ENCODE data around the gene AGPAT1.

GRCh38 chr6:32192608-32193039, 16.7 kb upstream of the AGPAT1 start, which contains the start of gene GPSM3:
- TF ChIP-seq, protein P1, sequence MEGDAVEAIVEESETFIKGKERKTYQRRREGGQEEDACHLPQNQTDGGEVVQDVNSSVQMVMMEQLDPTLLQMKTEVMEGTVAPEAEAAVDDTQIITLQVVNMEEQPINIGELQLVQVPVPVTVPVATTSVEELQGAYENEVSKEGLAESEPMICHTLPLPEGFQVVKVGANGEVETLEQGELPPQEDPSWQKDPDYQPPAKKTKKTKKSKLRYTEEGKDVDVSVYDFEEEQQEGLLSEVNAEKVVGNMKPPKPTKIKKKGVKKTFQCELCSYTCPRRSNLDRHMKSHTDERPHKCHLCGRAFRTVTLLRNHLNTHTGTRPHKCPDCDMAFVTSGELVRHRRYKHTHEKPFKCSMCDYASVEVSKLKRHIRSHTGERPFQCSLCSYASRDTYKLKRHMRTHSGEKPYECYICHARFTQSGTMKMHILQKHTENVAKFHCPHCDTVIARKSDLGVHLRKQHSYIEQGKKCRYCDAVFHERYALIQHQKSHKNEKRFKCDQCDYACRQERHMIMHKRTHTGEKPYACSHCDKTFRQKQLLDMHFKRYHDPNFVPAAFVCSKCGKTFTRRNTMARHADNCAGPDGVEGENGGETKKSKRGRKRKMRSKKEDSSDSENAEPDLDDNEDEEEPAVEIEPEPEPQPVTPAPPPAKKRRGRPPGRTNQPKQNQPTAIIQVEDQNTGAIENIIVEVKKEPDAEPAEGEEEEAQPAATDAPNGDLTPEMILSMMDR (IDR thresholded peaks at IDR 0.05; ENCODE audit: control extremely low read depth in 1 of 3, insufficient read depth in 1 of 3, low read depth in 1 of 3, low read length in 3 of 3): no peak
- TF ChIP-seq POLR2A (IDR thresholded peaks at IDR 0.05; ENCODE audit: control extremely low read depth in 1 of 2, low read depth in 2 of 2, low read length in 2 of 2) (no peak), EZH2 (IDR thresholded peaks at IDR 0.05; ENCODE audit: low read depth, low read length, severe bottlenecking) (no peak), EP300 (IDR thresholded peaks at IDR 0.05; ENCODE audit: borderline replicate concordance in 1 of 2, low read depth in 2 of 2, low read length in 2 of 2) (no peak), JUN (IDR thresholded peaks at IDR 0.05; ENCODE audit: low read depth, low read length) (no peak), CREB1 (IDR thresholded peaks at IDR 0.05) (no peak), KDM4A (IDR thresholded peaks at IDR 0.05; ENCODE audit: low read depth, low read length, severe bottlenecking) (no peak)
